DMS 273 (cell line): ENCODE measurements around the gene RAPGEF3.
A peak's percentile ranks its signal among the peaks of the same experiment; 100 is the strongest.

Source experiments
- DNase-seq: peaks from one replicate; lab custom pipeline; 2025; ENCODE audit not compliant: unreplicated experiment; lab: John Stamatoyannopoulos, UW

Gene RAPGEF3

GRCh38 chr12:47745485-47746041 is 13.1 kb downstream of the RAPGEF3 start:
- DNase-seq, result no peak

GRCh38 chr12:47744778-47745436 is 13.8 kb downstream of the RAPGEF3 start:
- DNase-seq, result no peak

- peak; percentile 17 for DNase-seq
Measured at GRCh38 chr12:47744005-47744651, 14.6 kb downstream of the RAPGEF3 start.

GRCh38 chr12:47743311-47743860 is 15.3 kb downstream of the RAPGEF3 start:
- DNase-seq, result no peak

DNA sequence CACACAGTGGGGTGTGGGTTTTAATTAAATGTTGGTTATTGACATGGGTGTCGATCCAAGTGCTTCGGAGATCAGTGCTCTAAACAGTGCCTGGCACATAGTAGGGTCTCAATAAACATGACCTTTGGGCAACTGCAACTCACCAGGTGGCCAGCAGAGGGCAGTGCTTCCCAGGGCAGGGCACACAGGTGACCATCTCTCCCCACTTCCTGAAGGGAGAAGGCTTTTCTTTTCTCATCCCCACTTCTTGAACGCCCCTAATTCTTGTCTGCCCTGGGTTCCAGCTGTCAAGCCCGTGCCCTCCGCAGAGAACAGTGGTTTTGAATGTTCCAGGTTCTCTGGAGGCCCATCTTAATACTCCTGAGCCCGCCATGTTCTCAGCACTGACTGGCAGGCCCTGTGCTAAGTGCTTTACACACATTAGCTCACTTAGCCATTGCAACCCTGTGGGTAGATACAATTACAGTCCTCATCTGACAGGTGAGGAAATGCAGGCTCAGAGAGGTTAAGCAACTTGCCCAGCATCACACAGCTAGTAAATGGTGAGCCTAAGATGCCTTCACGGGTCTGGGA is 16.3 kb downstream of the RAPGEF3 start:
- peak; percentile 59 for DNase-seq

GRCh38 chr12:47741340-47741703 is 17.4 kb downstream of the RAPGEF3 start:
- DNase-seq, result peak; percentile 70

DNA sequence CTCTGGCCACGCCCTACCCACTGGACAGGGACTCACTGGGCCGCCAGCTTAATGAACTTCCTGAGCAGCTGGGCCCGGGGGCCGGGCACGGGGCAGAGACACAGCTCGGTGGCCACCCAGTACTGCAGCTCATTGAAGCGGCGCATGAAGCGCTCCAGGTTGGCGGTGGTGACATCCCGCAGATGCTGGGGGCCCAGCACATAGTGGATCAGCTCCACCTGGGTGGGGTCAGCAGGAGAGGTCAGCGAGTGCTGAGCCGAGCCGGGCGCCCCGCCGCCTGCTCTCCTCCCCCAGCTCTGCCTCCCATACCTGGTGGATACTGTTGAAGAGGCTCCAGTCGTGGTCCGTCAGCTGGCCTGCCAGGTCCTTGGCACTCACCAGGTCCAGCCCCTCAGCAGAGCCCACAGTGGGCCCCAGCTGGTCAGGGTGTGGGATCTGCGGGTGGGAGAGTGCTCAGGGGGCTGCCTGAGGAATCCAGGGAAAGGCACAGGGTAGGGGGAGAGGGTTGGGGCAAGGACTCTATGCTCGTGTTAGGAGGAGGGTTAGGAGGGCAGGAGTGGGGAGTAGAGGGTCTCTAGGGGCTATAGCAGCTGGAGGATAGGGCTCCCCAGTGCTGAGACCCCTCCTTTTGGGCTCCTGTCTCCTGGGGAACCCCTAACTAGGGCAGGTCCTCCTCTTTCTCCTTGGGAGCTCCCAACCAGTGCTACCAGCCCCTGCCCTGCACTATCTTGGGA is 17.9 kb downstream of the RAPGEF3 start:
- no peak for DNase-seq

GRCh38 chr12:47739979-47740378 is 18.7 kb downstream of the RAPGEF3 start:
- no peak for DNase-seq

DNA sequence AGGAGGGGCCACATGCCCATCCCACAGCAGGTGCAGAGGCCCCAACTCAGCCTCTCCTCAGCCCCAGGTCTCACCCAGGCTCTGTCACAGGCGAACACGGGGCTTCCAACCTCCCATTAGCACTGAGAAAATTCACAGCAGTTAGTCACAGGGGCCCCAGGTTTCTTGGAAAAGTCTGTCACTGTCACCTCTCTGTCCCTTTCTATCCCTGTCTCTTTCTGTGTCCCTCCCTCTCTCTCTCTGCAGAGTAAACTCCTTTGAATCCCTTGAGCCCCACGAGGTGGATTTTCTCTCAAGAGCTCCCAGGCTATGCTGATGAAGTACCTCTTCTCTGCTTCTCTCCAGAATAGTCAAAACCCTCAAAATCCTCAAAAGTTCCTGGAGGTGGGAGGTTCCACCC is 19.4 kb downstream of the RAPGEF3 start:
- DNase-seq, result no peak

DNA sequence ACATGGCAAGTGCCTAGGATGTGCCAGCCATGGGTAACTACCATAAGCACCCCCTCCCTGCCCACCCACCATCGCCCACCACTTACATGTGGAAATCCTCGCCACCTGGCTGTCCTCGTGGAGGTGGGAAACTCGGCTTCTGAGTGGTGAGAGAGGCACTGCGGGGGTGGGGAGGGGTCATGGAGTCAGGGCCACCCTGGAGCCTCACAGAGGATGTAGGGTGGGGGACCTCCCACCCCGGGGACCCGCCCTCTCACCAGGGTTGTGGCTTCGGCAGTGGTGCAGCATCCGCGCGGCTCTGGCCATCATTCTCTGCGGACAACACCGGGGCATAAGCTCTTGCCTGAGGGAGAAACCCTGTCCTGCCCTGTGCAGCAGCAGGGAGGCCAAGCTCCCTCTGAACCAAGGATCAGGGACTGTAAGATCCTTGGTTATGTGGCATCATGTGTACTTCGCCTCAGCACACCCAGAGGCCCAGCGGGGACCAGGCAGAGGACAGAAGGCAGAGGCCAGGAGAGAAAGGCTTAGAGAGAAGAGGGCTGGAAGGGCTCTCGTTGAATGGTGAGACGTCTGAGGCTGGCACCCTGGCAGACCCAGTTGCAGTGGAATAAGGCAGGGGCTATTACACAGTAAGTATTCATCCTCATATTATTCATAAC is 20.6 kb downstream of the RAPGEF3 start:
- no peak for DNase-seq

DNA sequence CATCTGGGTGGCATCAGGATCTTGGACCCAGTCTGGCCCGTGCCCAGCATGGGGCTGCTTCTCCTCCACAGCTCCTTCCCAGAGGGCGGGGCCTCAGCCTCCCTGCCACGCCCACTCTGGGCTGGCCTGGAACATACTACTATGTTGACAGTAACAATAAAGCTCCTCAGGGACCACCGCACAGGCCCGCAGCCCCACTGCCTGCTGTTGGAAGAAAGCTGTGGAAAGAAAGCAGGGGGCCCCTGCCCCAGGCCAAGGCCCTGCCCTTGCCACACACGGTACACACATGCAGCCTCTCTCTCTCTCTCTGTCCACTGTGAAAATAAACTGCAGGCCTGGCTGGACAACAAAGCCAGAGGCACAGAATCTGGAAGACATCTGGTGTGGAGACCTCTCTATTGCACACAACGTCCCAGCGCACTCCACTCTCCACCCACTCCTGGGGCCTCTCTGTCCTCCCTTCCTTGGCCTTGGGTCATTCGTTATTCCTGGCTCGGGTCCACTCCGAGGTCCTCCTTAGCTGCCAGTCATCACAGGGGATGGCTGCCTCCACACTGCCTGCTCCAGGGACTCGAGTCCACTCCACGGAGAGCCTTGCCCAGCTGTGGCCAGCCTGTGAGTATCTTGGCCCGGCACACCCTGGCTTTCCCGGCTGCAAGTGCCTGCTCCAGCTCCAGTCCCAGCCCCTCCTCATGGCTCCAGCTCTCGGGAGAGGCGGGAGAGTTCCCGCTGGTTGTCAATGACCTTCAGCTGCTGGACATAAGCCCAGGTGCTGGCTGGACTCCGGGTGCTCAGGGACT is 21.6 kb downstream of the RAPGEF3 start:
- DNase-seq, result peak; percentile 7

DNA sequence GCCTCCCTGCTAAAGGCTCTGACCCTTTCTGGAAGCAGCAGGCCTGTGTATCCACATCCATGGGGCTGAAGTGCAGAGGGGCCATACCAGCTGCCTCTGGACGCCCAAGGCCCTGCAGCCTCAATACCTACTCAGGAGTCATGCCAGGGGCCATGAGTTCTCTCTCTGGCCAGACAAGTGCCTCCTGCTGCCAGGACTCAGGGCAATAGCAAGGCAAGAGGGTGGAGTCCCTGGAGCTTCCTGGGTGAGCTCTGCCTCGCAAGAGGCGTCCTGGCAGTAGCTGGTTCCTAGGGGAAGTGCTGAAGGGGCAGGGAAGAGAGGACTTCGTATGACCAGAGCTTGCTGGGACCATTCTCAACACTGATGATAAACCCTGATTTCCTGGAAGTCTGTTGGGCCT is 22.5 kb downstream of the RAPGEF3 start:
- DNase-seq, result no peak

- DNase-seq, result no peak
Measured at GRCh38 chr12:47735649-47736048, 23.0 kb downstream of the RAPGEF3 start.

DNA sequence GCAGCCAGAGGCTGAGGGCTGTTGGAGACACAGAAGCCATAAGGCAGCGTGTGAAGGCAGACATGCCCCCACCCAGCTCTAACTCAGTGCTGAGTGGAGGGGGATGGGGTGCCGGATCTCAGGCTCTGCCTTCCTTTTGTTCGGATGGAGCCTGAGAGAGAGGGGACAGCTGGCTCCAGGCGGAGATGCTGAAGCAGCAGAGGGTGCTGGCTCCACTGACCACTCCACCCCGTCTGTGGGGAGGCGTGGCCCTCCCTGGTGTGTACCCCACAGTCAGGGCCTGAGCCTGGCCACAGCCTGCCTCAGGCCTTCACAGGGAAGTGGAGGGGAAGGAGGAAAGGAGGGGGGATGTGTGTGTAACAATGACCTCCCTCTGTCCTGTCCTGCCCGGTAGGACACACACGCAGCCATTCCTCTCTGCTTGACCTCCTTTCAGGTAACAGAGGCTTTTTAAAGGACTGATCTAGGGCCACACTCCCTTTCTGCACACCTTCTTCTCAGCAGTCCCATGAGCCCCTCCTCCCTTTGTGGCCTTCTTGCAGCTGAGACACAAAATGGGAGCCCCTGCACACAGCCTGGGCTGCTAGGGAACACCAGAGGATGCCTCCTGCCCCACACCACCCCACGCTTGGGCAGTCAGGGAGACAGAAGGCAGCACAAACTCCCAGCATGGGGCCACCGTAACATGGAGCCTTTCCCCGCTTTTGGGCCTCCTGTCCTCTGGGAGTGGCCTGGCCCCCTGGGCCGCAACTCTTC is 23.8 kb downstream of the RAPGEF3 start:
- peak; percentile 32 for DNase-seq

DNA sequence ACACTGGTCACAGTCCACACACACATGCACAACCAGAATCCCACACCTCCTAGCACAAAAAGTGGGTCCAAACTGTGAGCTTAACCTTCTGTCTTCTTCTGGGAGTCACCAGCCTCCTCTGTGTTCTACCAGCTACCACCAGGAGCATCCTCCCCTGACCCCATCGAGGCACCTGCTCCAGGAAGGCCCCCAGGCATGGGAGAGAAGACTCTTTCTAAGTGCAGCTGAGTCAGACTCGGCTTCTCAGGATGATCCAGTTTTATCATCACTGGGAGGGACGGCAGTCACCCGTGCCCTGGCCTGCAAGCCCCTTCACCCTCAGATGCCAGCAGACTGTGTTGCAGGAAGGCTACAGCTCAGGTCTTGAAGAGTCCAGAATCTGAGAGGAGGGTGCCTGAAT is 25.5 kb downstream of the RAPGEF3 start:
- DNase-seq, result no peak

DNA sequence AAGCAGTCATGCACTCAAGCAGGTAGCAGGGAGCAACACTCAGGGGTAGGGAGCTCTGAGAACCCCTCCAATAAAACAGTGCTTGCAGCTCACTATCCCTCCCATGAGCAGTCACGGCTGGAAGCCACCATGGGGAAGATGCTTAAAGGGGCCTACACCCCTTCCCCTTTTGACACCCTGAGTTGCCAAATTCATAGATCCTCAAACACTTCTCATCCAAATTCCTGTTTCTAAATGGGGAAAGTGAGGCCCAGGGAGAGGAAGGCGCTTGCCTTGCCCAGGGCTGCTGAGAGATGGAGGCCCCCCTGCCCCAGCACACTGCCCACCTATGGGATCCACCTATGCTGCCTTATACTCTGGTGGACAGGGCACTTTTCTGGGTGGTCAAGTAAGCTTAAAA is 26.2 kb downstream of the RAPGEF3 start:
- no peak for DNase-seq

GRCh38 chr12:47731723-47732122 is 27.0 kb downstream of the RAPGEF3 start:
- peak; percentile 2 for DNase-seq

DNA sequence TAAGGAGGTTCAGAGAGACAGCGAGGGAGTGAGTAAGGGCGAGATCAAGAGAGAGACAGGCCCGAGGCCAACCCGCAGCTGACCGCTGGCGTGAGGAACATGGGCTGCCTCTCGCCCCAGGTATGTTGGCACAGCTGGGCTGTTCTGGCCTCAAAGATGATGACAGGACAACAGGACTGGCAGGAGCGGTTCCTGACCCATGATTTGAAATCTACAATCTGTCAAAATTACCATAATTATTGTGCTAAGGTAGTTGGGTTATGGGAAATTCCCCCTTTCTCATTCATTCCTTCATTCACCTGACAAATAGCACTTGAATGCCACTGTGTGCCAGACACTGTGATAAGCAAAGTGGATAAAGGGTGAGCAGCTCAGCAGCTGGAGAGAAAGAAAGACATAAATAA is 28.3 kb downstream of the RAPGEF3 start:
- DNase-seq, result no peak

GRCh38 chr12:47729233-47729632 is 29.4 kb downstream of the RAPGEF3 start:
- peak; percentile 4 for DNase-seq
